Measurements from ENCODE around the gene MKRN3.

DNA sequence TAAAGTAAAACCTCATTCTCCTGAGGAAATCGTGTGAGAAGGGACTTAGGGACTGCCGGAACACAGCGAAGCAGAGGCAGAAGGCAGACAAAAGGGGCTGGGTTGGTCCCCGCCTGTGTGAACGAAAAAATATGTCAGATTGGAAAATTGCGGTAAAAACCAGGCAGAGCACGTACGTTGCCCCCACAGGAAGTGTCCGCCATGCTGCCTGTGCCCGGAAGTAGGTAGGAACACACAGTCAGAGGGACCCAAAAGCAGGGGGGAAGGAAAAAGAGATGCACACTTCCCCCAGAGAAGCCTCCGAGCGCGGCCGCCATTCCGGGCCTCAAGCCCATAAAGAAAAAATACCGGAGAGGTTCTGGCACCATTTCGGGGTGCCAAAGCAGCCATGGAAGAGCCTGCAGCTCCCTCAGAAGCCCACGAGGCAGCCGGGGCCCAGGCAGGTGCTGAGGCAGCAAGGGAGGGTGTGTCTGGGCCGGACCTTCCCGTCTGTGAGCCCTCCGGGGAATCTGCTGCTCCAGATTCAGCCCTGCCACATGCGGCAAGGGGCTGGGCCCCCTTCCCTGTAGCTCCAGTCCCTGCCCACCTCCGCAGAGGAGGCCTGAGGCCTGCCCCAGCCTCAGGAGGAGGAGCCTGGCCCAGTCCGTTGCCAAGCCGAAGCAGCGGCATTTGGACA, at the start of gene MKRN3:
- TF ChIP-seq CTCF (IDR thresholded peaks at IDR 0.05; ENCODE audit: insufficient read depth, low read length, poor library complexity, severe bottlenecking), result no peak
- TF ChIP-seq EZH2phosphoT487 (conservative IDR thresholded peaks at IDR 0.05; ENCODE audit: low read length), result no peak

Data from SU-DHL-6 (cell line).